ENCODE data around the gene STAMBPL1.

STAMBPL1 gene

DNA sequence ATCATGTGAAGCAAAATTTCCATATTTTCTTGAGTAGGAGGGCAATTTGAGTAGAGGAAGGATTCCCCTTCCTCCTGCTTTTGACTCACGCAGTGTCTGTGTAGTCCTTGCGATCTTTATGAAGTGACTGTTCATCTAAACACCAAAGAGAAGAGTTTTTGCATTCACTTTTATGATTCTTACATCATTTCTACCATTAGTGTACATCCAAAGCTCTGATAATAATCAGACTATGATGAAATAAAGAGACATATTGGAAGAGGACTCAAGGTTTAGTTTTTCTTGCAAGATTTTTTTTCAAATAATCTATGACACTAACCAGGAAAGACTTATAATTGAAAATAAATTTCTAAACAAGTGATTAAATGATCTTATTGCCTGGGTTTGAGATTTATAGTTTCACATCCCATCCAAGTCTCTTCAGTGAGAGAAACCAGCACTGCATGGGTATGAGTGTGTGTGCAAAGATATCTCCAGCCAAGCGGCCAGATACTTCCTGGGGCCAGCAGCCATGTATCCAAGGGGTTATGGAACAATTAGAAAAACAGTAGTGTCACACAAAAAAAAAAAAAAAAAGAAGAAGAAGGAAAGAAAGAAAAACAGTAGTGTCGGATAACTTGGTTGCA, 74.5 kb downstream of the STAMBPL1 start:
- no peak for DNase-seq

DNA sequence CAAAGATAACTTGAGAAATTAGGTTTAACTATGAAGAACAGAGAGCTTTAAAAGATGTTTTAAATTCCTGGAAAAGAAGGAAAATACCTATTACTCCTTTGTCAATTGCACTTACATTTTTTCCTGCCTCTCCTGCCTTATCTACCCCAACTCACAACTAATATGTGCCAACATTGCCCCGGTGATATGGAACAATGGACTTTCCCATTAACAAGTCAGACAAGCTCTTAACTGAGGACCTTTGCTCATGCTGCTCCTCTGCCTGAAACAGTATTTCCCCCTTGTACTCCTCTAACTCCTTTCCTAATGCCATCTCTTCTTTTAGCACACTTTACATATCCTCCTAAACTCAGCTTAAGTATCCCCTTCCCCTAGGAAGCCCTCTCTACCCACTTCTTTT, 77.3 kb downstream of the STAMBPL1 start:
- no peak for DNase-seq

DNA sequence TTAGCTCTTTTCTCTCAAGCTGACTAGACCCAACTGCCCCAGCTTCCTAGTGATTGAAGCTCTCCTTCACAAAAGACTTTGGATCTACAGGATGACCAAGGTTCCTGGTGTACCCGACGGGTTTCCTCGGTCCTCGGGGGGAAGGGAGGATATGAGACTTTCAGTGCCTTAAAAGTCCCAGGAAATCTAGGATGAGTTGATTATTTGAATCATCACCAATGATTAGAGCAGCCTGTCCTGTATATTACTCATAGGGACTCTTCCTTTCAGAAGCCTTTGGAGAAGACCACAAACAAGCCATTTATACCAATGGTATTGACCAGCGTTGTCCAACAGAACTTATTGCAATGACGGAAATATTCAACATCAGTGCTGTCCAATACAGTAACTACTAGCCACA, 78.7 kb downstream of the STAMBPL1 start:
- DNase-seq = no peak

DNA sequence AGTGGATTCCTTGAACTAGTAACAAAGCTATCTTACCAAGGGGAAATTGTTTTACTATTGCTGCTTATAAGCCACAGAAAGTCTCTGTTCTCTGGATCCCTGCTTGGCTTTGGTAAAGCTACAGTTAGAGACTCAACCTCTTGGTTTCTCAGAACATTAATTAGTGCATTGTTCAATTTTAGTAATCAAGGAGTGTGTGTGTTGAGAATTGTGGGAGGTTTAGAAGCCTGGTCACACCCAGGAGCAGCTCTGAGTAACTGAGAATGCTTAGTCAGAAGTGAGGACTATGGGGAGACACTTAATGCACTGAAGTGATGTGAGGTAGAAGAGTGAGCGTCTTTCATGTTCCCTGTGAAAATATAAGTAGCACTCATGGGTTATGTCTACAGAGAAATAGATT, 80.8 kb downstream of the STAMBPL1 start:
- no peak for DNase-seq

DNA sequence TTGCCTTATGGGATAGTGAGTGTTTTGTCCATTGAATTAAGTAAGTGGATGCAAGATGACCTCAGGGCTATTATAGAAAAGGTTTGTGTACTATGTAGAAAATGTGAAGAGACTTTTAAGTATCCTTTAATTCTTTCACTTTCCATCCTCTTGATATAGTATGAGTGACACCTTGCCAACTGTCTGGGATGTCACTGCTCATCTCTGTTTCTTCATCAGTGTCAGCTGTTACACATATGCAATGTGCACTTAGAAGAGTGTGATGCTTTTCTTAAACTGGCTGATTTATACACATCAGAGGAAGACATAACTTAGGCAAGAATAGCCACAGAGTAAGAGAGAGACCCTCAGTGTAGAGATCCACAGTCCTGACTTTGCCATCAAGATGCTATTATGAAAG, 81.2 kb downstream of the STAMBPL1 start:
- DNase-seq = no peak

DNA sequence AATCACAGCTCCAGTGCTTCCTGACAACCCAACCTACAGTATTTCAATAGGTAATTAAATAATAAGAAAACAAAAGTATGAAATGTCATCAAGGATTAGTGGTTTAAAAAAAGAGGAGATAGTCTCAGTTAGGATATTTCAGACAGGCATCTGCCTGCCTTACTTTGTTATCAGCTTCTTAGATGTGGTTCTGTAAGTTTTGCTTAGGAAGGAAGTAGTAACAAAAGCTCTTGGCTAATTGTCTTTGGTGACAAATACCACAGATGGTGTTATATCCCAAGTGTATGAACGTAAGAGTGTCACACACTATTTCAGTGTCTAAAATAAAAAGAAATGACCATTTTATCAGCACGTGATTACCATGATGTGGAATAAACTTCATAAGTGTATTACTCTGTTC, 82.3 kb downstream of the STAMBPL1 start:
- DNase-seq = no peak

DNA sequence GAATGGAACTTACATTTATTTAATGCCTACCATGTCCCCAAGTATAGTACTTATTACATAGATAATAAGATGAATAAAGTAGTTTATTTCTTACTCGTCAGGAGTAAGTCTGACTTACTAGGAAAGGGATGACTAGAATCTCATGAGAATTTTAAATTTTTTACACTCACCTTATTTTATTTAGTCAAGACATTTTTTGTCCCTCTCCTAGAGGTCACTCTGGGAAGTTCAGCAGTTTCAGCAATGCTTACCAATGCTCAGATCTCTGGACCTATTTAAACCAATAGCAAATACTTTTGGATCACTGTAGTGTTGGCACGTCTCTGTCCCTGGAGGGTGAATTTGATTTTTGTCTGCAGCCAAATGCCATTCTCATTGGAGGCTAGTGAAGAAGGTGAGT, 83.3 kb downstream of the STAMBPL1 start:
- no peak for DNase-seq

DNA sequence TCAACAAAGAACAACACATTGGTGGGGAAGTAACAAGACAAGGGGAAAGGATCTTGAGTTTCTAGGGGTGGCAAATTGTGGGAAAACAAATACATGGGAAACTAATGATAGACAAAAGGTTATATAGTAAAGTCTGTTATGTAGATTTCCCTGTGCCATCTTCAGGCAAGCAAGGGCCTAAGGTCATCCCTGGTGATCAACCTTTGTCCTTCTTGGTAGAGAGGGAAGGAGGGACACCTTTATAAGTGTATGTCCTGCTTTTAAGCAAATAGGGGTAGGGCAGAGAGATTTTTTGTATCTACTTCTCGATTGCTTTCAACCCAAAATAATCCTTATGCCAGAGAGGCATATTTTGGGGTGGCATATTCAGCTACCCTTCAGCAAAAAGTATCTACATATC, 84.3 kb downstream of the STAMBPL1 start:
- no peak for DNase-seq

DNA sequence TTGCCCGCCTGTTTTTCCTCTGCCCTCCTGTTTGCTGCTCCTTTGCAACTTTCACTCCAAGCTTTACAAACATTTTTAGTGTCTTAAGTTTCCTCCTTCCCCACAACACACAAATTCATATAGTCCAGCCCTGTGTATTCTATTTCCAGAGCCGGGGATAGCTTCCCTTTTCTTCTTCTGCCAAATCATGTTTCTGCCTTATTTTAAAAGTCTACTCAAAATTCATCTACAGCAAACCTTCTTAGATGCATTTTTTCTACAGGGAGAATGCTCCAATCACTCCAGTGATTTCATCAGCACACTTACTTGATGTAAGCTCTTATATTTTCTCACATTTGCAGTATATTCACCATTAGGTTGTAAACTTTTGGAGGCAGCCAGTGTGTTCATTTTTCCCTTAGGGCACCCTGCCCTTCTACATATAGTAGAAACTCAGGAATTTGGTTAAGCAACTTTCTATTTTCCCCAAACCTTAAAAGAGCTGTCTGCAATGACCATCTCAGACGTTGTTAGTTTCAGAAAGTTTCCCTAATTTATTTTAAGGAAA, 84.9 kb downstream of the STAMBPL1 start:
- DNase-seq = no peak

DNA sequence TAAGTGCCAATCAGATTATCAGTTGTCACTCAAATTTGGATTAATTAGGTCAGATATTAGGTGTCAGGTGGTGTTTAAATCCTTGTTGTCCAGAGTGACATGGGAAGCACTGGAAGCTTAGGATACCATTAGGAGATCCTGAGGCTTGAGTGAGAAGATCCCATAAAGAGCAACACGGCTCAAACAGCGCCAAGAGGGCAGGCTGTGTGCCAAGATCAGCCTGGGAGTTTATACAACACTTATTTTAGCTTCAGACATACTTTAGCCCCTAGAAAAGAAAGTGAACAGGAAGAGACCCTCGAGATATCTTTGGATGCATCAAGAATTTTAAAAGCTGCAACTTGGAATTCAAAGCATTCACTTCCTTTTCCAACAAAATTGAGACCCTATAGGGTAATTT, 86.8 kb downstream of the STAMBPL1 start:
- no peak for DNase-seq

DNA sequence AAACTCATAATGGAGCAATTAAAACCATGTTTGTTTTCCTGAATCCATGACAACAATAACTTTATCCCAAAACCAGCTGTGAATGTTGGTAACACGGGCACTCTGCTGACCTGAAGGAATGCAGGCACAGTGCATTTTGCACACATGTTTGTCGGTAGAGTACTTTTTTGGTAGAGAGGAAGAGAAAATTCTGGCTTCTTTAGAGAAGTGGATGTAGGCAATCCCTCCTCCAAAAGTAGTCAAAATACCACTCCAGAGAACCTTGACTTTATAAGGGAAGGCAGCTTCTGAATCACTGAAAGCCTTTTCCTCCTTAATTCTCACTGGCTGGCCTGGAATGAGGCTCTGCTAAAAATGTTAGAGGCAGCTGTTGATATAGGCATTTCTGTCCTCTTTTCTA, 88.3 kb downstream of the STAMBPL1 start:
- no peak for DNase-seq

DNA sequence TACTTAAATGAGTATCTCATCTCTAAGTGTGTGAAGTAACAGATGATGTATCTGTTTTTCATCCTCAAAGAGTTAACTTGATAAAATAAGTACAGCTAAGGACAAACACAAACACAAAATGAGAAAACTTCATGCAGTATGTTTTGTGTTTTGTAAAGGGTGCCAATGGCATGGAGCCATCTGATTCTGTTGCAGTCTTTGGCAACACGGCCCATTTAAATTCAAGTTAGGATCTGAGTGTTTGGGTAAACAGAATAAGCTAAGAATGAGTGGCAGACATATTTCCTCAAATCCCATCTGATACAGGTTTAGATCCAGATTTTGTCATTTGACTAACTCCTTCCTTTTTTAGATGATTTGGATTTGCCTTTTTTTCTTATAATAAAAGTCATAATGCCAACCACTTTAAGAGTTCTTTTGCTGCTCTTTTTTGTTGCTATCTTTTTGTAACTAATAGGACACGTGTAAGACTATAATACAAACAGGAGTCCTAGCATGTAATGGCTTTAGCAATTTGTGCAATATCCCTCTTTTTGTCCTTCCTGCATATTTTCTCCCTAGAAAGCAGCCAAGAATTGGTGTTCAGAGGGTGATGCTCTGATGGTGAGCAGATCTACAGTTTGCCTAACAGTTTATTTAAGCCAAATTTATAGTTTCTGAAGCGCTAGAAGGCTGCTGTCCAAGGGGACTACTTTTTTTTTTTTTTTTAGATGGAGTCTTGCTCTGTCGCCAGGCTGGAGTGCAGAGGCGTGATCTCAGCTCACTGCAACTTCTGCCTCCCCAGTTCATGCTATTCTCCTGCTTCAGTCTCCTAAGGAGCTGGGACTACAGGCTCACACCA, 91.4 kb downstream of the STAMBPL1 start:
- DNase-seq = no peak
